ENCODE data around the gene FTSJ3. TPM values are rescaled to one million over a fixed set of nuclear protein-coding genes. Genes with fewer than 3 reads are reported as not detected.

The FTSJ3 gene
- total RNA-seq, 1 donor = 72.5 TPM

DNA sequence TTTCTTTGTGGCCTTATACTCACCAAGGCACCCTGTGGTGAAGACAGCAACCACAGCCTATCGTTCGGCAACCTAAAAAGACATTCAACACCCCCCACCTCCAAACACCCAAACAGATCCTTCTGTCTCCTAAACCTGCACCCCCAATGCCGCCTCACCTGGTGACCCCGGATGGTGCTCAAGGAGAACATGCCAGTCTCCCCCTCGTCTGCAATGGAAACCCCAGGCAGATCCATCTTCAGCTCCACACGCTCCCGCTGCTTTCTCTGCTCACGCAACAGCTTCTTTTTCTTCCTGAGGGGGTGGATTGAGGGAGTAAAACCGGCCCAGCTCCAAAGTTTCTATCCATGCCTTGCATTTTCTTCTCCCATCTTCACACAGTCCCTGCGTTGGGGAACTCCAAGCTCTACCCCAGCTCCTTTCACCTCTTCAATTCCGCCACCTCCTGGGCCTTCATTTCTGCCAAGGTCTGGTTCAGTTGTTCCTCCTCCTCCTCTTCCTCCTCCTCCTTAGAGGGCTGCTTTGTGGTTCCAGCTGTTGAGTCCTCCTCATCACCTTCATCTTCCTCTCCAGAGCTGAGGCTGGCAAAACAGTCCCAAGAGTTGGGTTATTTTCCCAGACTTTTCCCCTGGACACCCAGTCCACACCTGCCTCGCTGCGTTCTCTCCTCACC, 3.7 kb downstream of the FTSJ3 start:
- DNase-seq (ENCODE audit: low read depth) = no peak
- TF ChIP-seq, protein P1, sequence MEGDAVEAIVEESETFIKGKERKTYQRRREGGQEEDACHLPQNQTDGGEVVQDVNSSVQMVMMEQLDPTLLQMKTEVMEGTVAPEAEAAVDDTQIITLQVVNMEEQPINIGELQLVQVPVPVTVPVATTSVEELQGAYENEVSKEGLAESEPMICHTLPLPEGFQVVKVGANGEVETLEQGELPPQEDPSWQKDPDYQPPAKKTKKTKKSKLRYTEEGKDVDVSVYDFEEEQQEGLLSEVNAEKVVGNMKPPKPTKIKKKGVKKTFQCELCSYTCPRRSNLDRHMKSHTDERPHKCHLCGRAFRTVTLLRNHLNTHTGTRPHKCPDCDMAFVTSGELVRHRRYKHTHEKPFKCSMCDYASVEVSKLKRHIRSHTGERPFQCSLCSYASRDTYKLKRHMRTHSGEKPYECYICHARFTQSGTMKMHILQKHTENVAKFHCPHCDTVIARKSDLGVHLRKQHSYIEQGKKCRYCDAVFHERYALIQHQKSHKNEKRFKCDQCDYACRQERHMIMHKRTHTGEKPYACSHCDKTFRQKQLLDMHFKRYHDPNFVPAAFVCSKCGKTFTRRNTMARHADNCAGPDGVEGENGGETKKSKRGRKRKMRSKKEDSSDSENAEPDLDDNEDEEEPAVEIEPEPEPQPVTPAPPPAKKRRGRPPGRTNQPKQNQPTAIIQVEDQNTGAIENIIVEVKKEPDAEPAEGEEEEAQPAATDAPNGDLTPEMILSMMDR (IDR thresholded peaks at IDR 0.05; ENCODE audit: insufficient read depth, low read depth, low read length) = no peak
- H3K4me3 ChIP-seq (ENCODE audit: low read depth, low read length) = no peak overlapping the region

DNA sequence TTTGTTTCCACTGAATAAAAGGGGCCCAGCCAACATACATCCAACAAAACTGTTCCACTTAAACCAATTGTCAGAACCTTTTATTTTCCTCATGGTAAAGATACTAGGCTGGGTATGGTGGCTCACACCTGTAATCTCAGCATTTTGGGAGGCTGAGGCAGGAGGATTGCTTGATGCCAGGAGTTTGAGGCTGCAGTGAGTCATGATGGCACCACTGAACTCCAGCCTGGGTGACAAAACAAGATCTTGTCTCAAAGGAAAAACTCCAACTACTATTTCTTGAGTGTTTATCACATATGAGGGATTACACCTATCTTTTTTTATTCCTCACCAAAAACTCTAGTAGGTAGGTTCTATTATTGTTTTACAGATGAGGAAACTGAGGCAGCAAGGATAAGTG, 4.9 kb downstream of the FTSJ3 start:
- H3K4me3 ChIP-seq (ENCODE audit: low read depth, low read length) = no peak overlapping the region

DNA sequence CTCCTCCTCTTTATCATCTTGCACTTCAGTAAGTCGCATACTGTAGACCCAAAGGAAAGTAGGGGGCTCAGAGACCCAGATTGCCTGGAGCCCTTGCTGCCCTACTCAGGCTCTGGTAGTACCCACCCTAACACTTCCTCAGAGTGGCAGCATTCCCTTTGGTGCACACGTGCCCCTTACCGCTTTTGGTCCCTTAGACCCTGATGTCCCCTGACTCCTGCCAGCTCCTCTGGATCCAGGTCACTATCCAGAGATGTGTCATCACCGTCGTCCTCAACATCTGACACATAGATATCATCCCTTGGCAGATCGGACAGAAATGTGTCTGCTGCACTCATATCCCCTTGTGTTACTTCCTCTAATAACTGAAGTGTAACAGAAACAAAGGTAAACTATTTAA, 5.7 kb downstream of the FTSJ3 start:
- TF ChIP-seq, protein P1 (IDR thresholded peaks at IDR 0.05; ENCODE audit: insufficient read depth, low read depth, low read length) = no peak
- no peak overlapping the region for H3K4me3 ChIP-seq (ENCODE audit: low read depth, low read length)
- DNase-seq (ENCODE audit: low read depth) = no peak

More for the DNA sequence above, 4.9 kb downstream of the FTSJ3 start:
- TF ChIP-seq, protein P1 (IDR thresholded peaks at IDR 0.05; ENCODE audit: insufficient read depth, low read depth, low read length) = no peak
- no peak for DNase-seq (ENCODE audit: low read depth)

DNA sequence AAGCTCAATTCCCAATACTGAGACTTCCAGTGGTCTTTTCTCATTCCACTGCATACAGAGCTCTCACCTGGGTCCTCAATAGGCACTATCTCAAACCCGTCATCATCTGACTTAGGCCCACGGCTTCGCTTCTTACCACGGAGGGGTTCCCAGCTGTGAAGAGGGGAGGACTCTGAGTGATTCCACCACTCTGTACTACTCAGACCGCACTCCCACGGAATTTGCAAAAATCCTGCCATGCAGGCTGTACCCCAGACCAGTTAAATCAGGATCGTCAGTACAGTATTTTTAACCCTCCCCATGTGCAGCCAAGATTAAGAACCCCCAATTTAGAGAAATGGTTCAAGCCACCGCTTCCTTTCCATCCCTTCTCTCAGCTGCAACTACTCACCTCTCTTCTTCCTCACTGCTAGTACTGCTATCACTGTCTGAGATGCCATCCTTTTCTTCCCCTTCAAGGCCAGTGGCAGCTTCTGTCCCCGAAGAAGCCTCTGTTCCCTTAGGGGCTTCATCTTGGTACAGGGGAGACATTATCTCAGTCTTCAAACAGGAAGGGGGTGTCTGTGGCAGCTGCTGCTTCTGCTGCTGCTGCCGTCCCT, 6.4 kb downstream of the FTSJ3 start:
- TF ChIP-seq, protein P1 (IDR thresholded peaks at IDR 0.05; ENCODE audit: insufficient read depth, low read depth, low read length) = no peak
- no peak for DNase-seq (ENCODE audit: low read depth)
- no peak overlapping the region for H3K4me3 ChIP-seq (ENCODE audit: low read depth, low read length)

DNA sequence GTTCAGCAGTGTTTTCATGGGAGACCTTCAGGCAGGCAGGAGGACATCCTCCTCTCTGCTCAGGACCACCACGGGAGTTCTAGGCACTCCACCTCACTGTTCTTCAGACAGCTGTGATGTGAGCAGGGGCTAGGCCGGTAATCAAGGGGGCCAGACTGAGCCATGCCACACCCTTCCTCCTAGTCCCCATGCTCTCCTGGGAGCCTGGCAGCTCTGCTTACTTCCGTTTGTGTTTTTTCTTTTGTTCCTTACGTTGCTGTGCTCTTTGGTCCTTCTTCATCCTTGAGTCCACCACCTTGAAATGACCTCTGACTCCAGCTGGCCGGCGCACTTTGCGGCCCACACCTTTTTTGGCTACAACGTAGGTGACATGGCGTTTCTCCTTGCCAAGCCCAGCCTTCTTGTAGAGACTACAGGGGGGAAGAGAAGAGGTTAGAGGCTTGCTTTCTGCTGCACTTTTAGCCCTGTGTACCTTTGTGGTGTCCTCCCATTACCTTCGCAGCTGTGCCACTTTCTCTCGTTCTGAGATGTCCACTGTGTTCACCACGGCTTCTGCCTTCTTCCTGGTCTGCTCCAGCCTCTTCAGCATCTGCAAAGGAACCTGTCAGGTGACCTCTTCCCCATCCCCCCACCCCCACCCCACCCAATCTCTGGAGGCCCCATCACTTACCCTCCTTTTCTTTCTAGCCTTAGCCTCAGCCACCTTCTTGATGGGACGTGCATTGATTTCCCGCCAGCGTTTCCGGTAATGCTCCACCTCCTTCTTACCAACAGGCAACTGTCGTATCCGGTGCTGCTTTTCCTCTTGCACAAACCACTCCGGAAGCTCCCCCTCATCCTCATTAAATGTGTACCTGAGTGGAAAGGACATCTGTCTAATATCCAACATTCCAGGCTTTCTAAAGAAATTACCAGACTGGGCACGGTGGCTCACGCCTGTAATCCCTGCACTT, 7.6 kb downstream of the FTSJ3 start:
- no peak overlapping the region for H3K4me3 ChIP-seq (ENCODE audit: low read depth, low read length)
- DNase-seq (ENCODE audit: low read depth) = no peak
- TF ChIP-seq, protein P1 (IDR thresholded peaks at IDR 0.05; ENCODE audit: insufficient read depth, low read depth, low read length) = no peak

DNA sequence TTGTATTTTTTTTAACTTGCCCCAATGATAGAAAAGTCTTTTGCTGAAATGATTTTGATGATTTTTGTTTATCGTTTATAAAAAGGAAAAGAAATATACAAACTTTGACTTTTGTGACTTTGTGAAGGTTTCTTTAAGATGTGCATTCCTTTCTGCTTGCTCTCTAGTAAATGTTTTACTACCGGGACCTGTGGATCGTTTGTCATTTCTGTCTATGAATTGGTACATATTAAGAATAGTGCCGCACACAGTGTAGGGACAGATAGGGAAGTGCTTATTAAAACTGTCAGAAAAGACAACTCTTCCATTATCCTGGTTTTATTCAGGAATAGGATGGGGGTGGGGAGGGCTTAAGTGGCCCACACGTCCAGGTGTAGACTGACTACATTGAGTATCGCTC, 8.3 kb downstream of the FTSJ3 start:
- DNase-seq (ENCODE audit: low read depth) = no peak
- no peak overlapping the region for H3K4me3 ChIP-seq (ENCODE audit: low read depth, low read length)
- TF ChIP-seq, protein P1 (IDR thresholded peaks at IDR 0.05; ENCODE audit: insufficient read depth, low read depth, low read length) = no peak
